Measurements from ENCODE around the gene TTLL11. TPM values are rescaled to one million over a fixed set of nuclear protein-coding genes. Genes with fewer than 3 reads are reported as not detected.

Gene TTLL11
- total and polyA plus RNA-seq, 2 experiments from 2014 or later, result 0.57 to 1.4 TPM

DNA sequence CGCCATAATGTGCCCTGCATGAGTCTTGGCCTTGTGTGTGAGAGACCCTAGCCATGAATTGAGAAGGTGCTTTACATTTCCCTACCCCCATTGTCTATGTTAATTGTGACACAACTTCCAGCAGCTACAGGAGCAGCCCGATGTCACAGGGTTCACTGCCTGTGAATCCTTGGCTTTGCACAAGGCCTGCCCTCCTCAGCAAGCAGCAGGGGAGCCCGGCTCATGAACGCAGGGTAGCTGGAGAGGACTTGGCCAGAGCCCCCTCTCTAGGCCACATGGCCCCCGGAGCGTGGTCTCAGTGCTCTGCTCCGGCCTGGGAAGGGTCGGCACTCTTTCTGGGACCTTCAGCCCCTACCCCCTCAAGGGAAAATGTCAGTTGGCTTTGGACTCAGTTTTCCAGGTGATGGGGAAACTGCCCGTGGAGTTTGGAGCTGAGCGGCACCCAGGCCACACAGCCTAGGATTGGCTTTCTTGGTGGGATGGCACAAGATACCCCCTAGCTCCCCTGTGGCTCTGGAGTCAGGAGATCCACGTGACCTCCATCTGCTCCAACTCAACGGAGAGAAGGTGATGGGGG lies 280.9 kb downstream of the TTLL11 start:
- no peak overlapping the region for H3K4me3 Mint-ChIP-seq
- H4K20me1 ChIP-seq (replicated peaks; ENCODE audit: insufficient read depth), result no peaks in the 10 kb centered on the region
- H3F3A ChIP-seq (replicated peaks; ENCODE audit: low read depth), result 0 out of 2 replicates have a peak, but pooled peaks cover 9% of the 10 kb centered on the region
- H3K4me1 ChIP-seq (ENCODE audit: insufficient read depth), result peaks cover 9% of the 10 kb centered on the region
- no peak for DNase-seq (ENCODE audit: low spot score)
- H3K9me2 ChIP-seq (ENCODE audit: insufficient read depth), result no peaks in the 10 kb centered on the region
- no peaks in the 10 kb centered on the region for H3K36me3 ChIP-seq (ENCODE audit: insufficient read depth)
- H3K36me3 Mint-ChIP-seq (ENCODE audit: low read depth), result no peaks in the 10 kb centered on the region
- peak overlapping the region; percentile 43 for H2AFZ ChIP-seq
- TF ChIP-seq STAT1 (IDR thresholded peaks at IDR 0.05; ENCODE audit: unreplicated experiment) (no peak), CREB1 (CRISPR knock-in tag; IDR thresholded peaks at IDR 0.05; ENCODE audit: low read depth) (no peak), POLR2AphosphoS5 (IDR thresholded peaks at IDR 0.05; ENCODE audit: low read depth) (no peak), ZNF114 (CRISPR knock-in tag; IDR thresholded peaks at IDR 0.05) (no peak), EZH2 (IDR thresholded peaks at IDR 0.05; ENCODE audit: low read depth, unreplicated experiment) (no peak), NANOG (IDR thresholded peaks at IDR 0.05; ENCODE audit: borderline replicate concordance) (no peak), JUNB (IDR thresholded peaks at IDR 0.05; ENCODE audit: unreplicated experiment) (no peak), EZH2phosphoT487 (IDR thresholded peaks at IDR 0.05; ENCODE audit: unreplicated experiment) (no peak), ZNF331 (CRISPR knock-in tag; IDR thresholded peaks at IDR 0.05; ENCODE audit: low read depth) (no peak)
- TF ChIP-seq, protein P1, sequence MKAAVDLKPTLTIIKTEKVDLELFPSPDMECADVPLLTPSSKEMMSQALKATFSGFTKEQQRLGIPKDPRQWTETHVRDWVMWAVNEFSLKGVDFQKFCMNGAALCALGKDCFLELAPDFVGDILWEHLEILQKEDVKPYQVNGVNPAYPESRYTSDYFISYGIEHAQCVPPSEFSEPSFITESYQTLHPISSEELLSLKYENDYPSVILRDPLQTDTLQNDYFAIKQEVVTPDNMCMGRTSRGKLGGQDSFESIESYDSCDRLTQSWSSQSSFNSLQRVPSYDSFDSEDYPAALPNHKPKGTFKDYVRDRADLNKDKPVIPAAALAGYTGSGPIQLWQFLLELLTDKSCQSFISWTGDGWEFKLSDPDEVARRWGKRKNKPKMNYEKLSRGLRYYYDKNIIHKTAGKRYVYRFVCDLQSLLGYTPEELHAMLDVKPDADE (IDR thresholded peaks at IDR 0.05), result no peak
- TF ChIP-seq, protein P2, sequence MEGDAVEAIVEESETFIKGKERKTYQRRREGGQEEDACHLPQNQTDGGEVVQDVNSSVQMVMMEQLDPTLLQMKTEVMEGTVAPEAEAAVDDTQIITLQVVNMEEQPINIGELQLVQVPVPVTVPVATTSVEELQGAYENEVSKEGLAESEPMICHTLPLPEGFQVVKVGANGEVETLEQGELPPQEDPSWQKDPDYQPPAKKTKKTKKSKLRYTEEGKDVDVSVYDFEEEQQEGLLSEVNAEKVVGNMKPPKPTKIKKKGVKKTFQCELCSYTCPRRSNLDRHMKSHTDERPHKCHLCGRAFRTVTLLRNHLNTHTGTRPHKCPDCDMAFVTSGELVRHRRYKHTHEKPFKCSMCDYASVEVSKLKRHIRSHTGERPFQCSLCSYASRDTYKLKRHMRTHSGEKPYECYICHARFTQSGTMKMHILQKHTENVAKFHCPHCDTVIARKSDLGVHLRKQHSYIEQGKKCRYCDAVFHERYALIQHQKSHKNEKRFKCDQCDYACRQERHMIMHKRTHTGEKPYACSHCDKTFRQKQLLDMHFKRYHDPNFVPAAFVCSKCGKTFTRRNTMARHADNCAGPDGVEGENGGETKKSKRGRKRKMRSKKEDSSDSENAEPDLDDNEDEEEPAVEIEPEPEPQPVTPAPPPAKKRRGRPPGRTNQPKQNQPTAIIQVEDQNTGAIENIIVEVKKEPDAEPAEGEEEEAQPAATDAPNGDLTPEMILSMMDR (conservative IDR thresholded peaks at IDR 0.05; ENCODE audit: low read depth in 2 of 2), result no peak
- TF ChIP-seq, protein P3, sequence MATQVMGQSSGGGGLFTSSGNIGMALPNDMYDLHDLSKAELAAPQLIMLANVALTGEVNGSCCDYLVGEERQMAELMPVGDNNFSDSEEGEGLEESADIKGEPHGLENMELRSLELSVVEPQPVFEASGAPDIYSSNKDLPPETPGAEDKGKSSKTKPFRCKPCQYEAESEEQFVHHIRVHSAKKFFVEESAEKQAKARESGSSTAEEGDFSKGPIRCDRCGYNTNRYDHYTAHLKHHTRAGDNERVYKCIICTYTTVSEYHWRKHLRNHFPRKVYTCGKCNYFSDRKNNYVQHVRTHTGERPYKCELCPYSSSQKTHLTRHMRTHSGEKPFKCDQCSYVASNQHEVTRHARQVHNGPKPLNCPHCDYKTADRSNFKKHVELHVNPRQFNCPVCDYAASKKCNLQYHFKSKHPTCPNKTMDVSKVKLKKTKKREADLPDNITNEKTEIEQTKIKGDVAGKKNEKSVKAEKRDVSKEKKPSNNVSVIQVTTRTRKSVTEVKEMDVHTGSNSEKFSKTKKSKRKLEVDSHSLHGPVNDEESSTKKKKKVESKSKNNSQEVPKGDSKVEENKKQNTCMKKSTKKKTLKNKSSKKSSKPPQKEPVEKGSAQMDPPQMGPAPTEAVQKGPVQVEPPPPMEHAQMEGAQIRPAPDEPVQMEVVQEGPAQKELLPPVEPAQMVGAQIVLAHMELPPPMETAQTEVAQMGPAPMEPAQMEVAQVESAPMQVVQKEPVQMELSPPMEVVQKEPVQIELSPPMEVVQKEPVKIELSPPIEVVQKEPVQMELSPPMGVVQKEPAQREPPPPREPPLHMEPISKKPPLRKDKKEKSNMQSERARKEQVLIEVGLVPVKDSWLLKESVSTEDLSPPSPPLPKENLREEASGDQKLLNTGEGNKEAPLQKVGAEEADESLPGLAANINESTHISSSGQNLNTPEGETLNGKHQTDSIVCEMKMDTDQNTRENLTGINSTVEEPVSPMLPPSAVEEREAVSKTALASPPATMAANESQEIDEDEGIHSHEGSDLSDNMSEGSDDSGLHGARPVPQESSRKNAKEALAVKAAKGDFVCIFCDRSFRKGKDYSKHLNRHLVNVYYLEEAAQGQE (IDR thresholded peaks at IDR 0.05; ENCODE audit: unreplicated experiment), result no peak
- TF ChIP-seq, protein P4, sequence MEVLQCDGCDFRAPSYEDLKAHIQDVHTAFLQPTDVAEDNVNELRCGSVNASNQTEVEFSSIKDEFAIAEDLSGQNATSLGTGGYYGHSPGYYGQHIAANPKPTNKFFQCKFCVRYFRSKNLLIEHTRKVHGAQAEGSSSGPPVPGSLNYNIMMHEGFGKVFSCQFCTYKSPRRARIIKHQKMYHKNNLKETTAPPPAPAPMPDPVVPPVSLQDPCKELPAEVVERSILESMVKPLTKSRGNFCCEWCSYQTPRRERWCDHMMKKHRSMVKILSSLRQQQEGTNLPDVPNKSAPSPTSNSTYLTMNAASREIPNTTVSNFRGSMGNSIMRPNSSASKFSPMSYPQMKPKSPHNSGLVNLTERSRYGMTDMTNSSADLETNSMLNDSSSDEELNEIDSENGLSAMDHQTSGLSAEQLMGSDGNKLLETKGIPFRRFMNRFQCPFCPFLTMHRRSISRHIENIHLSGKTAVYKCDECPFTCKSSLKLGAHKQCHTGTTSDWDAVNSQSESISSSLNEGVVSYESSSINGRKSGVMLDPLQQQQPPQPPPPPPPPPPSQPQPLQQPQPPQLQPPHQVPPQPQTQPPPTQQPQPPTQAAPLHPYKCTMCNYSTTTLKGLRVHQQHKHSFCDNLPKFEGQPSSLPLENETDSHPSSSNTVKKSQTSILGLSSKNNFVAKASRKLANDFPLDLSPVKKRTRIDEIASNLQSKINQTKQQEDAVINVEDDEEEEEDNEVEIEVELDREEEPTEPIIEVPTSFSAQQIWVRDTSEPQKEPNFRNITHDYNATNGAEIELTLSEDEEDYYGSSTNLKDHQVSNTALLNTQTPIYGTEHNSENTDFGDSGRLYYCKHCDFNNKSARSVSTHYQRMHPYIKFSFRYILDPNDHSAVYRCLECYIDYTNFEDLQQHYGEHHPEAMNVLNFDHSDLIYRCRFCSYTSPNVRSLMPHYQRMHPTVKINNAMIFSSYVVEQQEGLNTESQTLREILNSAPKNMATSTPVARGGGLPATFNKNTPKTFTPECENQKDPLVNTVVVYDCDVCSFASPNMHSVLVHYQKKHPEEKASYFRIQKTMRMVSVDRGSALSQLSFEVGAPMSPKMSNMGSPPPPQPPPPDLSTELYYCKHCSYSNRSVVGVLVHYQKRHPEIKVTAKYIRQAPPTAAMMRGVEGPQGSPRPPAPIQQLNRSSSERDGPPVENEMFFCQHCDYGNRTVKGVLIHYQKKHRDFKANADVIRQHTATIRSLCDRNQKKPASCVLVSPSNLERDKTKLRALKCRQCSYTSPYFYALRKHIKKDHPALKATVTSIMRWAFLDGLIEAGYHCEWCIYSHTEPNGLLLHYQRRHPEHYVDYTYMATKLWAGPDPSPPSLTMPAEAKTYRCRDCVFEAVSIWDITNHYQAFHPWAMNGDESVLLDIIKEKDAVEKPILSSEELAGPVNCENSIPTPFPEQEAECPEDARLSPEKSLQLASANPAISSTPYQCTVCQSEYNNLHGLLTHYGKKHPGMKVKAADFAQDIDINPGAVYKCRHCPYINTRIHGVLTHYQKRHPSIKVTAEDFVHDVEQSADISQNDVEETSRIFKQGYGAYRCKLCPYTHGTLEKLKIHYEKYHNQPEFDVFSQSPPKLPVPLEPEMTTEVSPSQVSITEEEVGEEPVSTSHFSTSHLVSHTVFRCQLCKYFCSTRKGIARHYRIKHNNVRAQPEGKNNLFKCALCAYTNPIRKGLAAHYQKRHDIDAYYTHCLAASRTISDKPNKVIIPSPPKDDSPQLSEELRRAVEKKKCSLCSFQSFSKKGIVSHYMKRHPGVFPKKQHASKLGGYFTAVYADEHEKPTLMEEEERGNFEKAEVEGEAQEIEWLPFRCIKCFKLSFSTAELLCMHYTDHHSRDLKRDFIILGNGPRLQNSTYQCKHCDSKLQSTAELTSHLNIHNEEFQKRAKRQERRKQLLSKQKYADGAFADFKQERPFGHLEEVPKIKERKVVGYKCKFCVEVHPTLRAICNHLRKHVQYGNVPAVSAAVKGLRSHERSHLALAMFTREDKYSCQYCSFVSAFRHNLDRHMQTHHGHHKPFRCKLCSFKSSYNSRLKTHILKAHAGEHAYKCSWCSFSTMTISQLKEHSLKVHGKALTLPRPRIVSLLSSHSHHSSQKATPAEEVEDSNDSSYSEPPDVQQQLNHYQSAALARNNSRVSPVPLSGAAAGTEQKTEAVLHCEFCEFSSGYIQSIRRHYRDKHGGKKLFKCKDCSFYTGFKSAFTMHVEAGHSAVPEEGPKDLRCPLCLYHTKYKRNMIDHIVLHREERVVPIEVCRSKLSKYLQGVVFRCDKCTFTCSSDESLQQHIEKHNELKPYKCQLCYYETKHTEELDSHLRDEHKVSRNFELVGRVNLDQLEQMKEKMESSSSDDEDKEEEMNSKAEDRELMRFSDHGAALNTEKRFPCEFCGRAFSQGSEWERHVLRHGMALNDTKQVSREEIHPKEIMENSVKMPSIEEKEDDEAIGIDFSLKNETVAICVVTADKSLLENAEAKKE (CRISPR knock-in tag; IDR thresholded peaks at IDR 0.05), result no peak
- H3K27me3 ChIP-seq (ENCODE audit: insufficient read depth), result no peaks in the 10 kb centered on the region
- H3K27ac ChIP-seq (ENCODE audit: low read depth), result no peak overlapping the region
- no peak overlapping the region for H3K27ac Mint-ChIP-seq
- H3K27me3 Mint-ChIP-seq (ENCODE audit: insufficient read depth, low read depth, poor library complexity), result peaks cover 17% of the 10 kb centered on the region
- H3K79me2 ChIP-seq (replicated peaks; ENCODE audit: insufficient read depth), result no peaks in the 10 kb centered on the region
- H3K4me3 ChIP-seq, result no peak overlapping the region
- no peak overlapping the region for H3K4me2 ChIP-seq
- no peak for ATAC-seq
- H3K4me1 Mint-ChIP-seq, result peaks cover 41% of the 10 kb centered on the region
- H3K9me3 Mint-ChIP-seq, result no peaks in the 10 kb centered on the region
